Placental epithelial cell (primary cell): ENCODE results near the gene SIN3A. TPM values are rescaled to one million over a fixed set of nuclear protein-coding genes. Genes with fewer than 3 reads are reported as not detected.

ENCODE experiments used
- small RNA-seq: library from RNA; depleted of rRNA; stranded (forward); fragments of <200 nt; gene quantifications from one replicate; pipeline ENCODE3, GENCODE V24; 2012
- total RNA-seq: library from RNA; depleted of rRNA; stranded (reverse); fragments of >200 nt; gene quantifications from 2 replicates; pipeline ENCODE4 v1.2.3, GENCODE V29; 2012

Gene SIN3A
- total RNA-seq, result 35.3 and 43.7 TPM in 2 replicates

DNA sequence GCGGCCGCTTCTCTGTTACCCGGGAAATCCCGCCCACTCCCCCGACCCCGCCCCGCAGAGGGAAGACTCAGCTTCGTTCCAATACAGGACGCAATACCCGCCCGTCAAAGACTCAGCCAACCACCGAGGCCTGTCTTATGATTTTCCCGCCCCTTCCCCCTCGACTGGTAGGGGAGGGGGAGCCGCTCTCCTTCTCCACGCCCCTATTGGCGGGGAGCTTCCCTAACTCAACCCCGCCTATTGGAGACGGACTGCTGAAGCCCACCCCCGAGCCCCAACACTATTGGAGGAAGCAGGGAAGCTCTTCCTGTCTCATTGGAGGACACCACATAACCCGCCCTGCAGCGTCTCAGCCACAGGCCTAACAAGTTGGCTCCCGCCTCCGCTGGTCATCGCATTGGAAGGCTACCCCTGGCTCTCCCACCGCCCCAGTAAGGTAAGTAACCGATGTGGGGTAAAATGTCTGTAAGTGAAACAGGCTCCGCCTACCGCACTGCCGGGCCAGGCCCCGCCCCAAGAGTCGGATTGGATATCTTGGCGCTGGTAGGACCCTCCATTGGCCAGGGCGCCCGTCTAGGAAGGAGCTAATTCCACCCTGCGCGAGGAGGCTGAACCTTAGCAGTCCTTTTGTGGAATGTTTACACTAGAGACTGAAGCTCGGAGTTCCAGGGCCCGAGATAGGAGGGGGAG, at the start of gene SIN3A:
Gene SIN3A, minus strand, starts transcription at position 17 of the 690 bp plus-strand sequence. CDS start 21,315 bp downstream, outside the sequence.

DNA sequence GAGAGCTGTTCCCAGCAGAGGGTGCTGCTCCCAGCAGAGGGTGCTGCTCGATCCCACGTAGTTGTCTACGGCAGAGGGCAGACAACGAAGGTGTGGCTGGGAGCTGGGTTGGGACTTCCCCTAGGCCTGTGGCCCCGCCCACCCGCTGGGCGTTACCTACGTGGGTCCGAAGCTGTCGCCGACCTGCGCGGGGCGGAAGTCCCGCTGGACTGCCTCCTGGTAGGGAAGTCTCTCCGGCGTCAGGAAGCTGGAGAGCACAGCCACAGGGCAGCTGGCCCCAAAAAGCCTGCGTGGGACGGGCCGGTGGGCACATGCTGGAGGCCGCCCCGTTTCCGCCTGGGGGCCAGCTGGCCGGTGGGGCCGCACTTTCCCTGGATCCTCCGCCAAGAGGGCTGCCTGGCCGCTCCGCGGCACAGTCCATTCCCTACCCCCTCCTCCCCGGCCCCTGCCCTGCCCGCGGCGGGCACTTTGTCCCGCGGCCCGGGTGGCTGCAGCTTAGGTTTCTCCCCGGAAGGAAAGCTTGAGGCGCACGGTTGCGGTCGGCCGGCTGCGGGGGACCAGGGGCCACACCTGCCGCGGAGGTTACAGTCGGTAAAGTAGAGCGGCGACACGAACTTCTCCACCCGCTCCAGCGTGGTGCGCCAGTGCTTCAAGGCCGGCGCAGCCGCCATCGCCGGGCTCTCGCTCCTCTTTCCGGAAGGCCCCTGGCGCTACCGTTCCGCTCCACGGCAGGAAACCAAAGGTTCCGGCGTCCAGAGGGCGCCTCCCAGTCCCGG, 83.4 kb downstream of the SIN3A start, which contains the start of gene MAN2C1:
Gene MAN2C1, minus strand, starts transcription at position 695 of the 776 bp plus-strand sequence. Its CDS starts 24 bp downstream, at position 671.

DNA sequence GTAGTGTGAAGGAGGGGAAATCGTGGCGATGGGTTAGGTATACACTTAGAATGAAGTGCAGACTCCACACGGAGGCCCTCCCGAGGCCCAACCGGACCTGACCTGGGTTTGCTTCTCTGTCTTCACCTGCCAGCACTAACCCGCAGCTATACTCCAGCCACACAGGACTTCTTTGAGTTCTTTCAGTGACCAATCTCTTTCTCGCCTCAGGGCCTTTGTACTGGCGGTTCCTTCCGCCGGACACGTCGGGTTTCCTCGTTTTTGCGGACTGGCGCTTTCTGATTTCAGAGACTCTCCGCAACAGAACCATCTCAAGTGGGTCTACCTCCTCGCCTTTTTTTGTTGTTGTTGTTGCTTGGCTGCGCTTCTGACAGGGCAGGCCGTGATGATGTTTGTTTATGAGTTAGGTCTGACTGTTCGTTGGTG, 104.7 kb downstream of the SIN3A start, which contains the start of gene NEIL1:
Gene NEIL1, plus strand, starts transcription at position 244 of the 426 bp plus-strand sequence. CDS start 1,867 bp downstream, outside the sequence.

GRCh38 chr15:75335705-75336355, 115.7 kb downstream of the SIN3A start, which contains the start of gene COMMD4:
TSS of gene COMMD4 (plus strand) at chr15:75336063. CDS start at chr15:75336090, 27 bp downstream.

Small RNA genes within 50 kb of the gene (small RNA-seq; reads per million reads assigned to genes)
- not detected for gene AC105036.2

Other genes starting within 250 kb of the SIN3A start
- 13.1 and 14.5 TPM in 2 replicates for gene C15orf39, start 249.8 kb downstream of the SIN3A start, total RNA-seq
- gene GOLGA6C, start 193.4 kb downstream of the SIN3A start, total RNA-seq, result not detected in 2 replicates
- gene GOLGA6D, start 168.9 kb downstream of the SIN3A start, total RNA-seq, result not detected in 2 replicates
- 45.5 and 76.9 TPM in 2 replicates for gene COMMD4, start 115.6 kb downstream of the SIN3A start, total RNA-seq
- 6.6 and 24.7 TPM in 2 replicates for gene NEIL1, start 104.7 kb downstream of the SIN3A start, total RNA-seq
- 99.9 and 144 TPM in 2 replicates for gene MAN2C1, start 83.1 kb downstream of the SIN3A start, total RNA-seq
- 18.4 and 20.8 TPM in 2 replicates for gene PTPN9, start 127.6 kb upstream of the SIN3A start, total RNA-seq
- 15.7 and 15.8 TPM in 2 replicates for gene SNUPN, start 174.0 kb upstream of the SIN3A start, total RNA-seq
- gene IMP3, start 188.5 kb upstream of the SIN3A start, total RNA-seq, result 46.3 and 93.2 TPM in 2 replicates
- 25.5 and 40.4 TPM in 2 replicates for gene SNX33, start 196.2 kb upstream of the SIN3A start, total RNA-seq